HepG2 (cell line): ENCODE measurements around the gene TRIM10. TPM values are rescaled to one million over a fixed set of nuclear protein-coding genes. Genes with fewer than 3 reads are reported as not detected.
A peak's percentile ranks its signal among the peaks of the same experiment; 100 is the strongest.

Source experiments
- ATAC-seq: fragments of 200-7000 bp; cut with Tn5 transposase; 3 replicates; pipeline ENCODE4 v1.9.1; 2020; ENCODE audit warnings: mild to moderate bottlenecking, moderate library complexity
- BruUV-seq: library from RNA; stranded (reverse); fragments of 400-500 nt; replicated peaks from 2 replicates; lab custom pipeline; 2021; lab: Mats Ljungman, UMichigan
- CTCF ChIA-PET: fragments of 300-600 bp; formaldehyde crosslinking; extraction: SDS; loops from one replicate; lab custom pipeline; 2021; ENCODE audit warnings: low total read pairs, inconsistent platforms, low intra/inter-chr PET ratio; lab: Yijun Ruan, JAX
- POLR2A ChIA-PET: fragments of 350-600 bp; sonication (Branson Sonifier 250); formaldehyde crosslinking; loops from one replicate; lab custom pipeline; 2020; ENCODE audit warnings: antibody characterized with exemption, inconsistent platforms; lab: Yijun Ruan, JAX
- DNase-seq: peaks from one replicate; pipeline ENCODE4 v3.0.0-alpha.2; 2015; ENCODE audit warnings: low spot score
- FAIRE-seq: peaks from 3 replicates; lab custom pipeline; 2011; peaks lifted over from hg19 to GRCh38; lab: Jason Lieb, UNC
- H2AFZ ChIP-seq: one replicate; pipeline ENCODE4 v1.6.1; 2011; ENCODE audit warnings: low read length, inconsistent platforms
- H3K27ac ChIP-seq: fragments of 300-600 bp; 3 replicates; pipeline ENCODE4 v1.8.0; 2011; ENCODE audit warnings: mixed run types, mild to moderate bottlenecking, mixed read lengths, low read length, inconsistent platforms; ENCODE audit not compliant: insufficient read depth; ENCODE audit errors: extremely low read length
- H3K27me3 ChIP-seq, 2 experiments: fragments of 200-600 bp in 1 of 2; 2 replicates in 1 of 2; 3 replicates in 1 of 2; pipeline versions ENCODE4 v1.6.0 to v1.8.0; 2011; ENCODE audit warnings: low read length in 2 of 2, mild to moderate bottlenecking in 2 of 2, moderate library complexity in 2 of 2, inconsistent platforms in 1 of 2; ENCODE audit not compliant: insufficient read depth in 2 of 2, control insufficient read depth in 1 of 2
- H3K36me3 ChIP-seq, 2 experiments: fragments of 200-600 bp in 1 of 2; replicated peaks in 1 of 2; 2 replicates in 1 of 2; 3 replicates in 1 of 2; pipeline versions ENCODE4 v1.5.1 to v1.8.0; 2011; ENCODE audit warnings: low read length in 2 of 2, inconsistent platforms in 1 of 2; ENCODE audit not compliant: insufficient read depth in 2 of 2, control insufficient read depth in 1 of 2
- H3K4me1 ChIP-seq: 2 replicates; pipeline ENCODE4 v1.5.1; 2012; ENCODE audit warnings: low read length, inconsistent platforms; ENCODE audit not compliant: insufficient read depth
- H3K4me2 ChIP-seq: 2 replicates; pipeline ENCODE4 v1.6.0; 2011; ENCODE audit warnings: low read depth, low read length, inconsistent platforms
- H3K4me3 ChIP-seq, 3 experiments: fragments of 200-600 bp in 1 of 3; sonication (generic), shearing (Covaris generic) in 1 of 3; replicated peaks in 1 of 3; 2 replicates each; pipeline ENCODE4 v1.5.1; 2011 to 2016; ENCODE audit warnings: low read length in 3 of 3, inconsistent platforms in 2 of 3, low read depth in 2 of 3, mild to moderate bottlenecking in 2 of 3, control low read depth in 1 of 3, mixed read lengths in 1 of 3; ENCODE audit not compliant: insufficient read depth in 1 of 3
- H3K79me2 ChIP-seq: one replicate; pipeline ENCODE4 v1.6.1; 2011; ENCODE audit warnings: low read length, inconsistent platforms; ENCODE audit not compliant: insufficient read depth
- H3K9ac ChIP-seq: 2 replicates; pipeline ENCODE4 v1.6.0; 2011; ENCODE audit warnings: mild to moderate bottlenecking, low read depth, low read length, inconsistent platforms; ENCODE audit not compliant: insufficient read depth
- H3K9me3 ChIP-seq: 2 replicates; pipeline ENCODE4 v1.5.1; 2012; ENCODE audit warnings: mild to moderate bottlenecking, low read length
- H4K20me1 ChIP-seq: 2 replicates; pipeline ENCODE4 v1.6.0; 2011; ENCODE audit warnings: inconsistent platforms, mild to moderate bottlenecking, low read length, moderate library complexity; ENCODE audit not compliant: insufficient read depth
- ARID5B ChIP-seq: IDR thresholded peaks from 2 replicates; pipeline ENCODE4 v1.4.0; 2020; ENCODE audit warnings: mild to moderate bottlenecking, missing genetic modification reagents
- DPF2 ChIP-seq: sonication (generic); formaldehyde crosslinking; IDR thresholded peaks from 2 replicates; pipeline ENCODE4 v1.4.0; 2020; ENCODE audit warnings: mild to moderate bottlenecking, low read depth, missing genetic modification reagents, borderline replicate concordance
- ELF1 ChIP-seq: sonication (generic); formaldehyde crosslinking; IDR thresholded peaks from 2 replicates; pipeline ENCODE4 v1.4.0; 2020; ENCODE audit warnings: missing genetic modification reagents
- ETV5 ChIP-seq: IDR thresholded peaks from 2 replicates; pipeline ENCODE4 v1.6.1; 2018; ENCODE audit warnings: missing biosample characterization, missing genetic modification reagents, inconsistent platforms, borderline replicate concordance
- FOXA1 ChIP-seq, 2 experiments: fragments of 450-650 bp in 1 of 2; sonication (generic) in 1 of 2; formaldehyde crosslinking in 1 of 2; IDR thresholded peaks; 2 replicates each; pipeline versions ENCODE4 v1.4.0 to v1.6.1; 2016 to 2020; ENCODE audit warnings: missing genetic modification reagents in 1 of 2
- HMG20A ChIP-seq: IDR thresholded peaks from 2 replicates; pipeline ENCODE4 v1.6.1; 2016; ENCODE audit warnings: borderline replicate concordance
- HMG20B ChIP-seq: conservative IDR thresholded peaks from 2 replicates; pipeline ENCODE4 v1.6.1; 2016; ENCODE audit warnings: missing genetic modification reagents, missing compliant biosample characterization
- MBD4 ChIP-seq: IDR thresholded peaks from 2 replicates; pipeline ENCODE4 v1.6.1; 2012; ENCODE audit warnings: low read length, inconsistent platforms, borderline replicate concordance
- NR2F2 ChIP-seq: IDR thresholded peaks from 2 replicates; pipeline ENCODE4 v1.6.1; 2012; ENCODE audit warnings: low read depth, inconsistent platforms, borderline replicate concordance
- RFX3 ChIP-seq: IDR thresholded peaks from 2 replicates; pipeline ENCODE4 v1.6.1; 2016; ENCODE audit warnings: missing biosample characterization, missing genetic modification reagents
- SALL1 ChIP-seq: sonication (generic); formaldehyde crosslinking; IDR thresholded peaks from 2 replicates; pipeline ENCODE4 v1.8.0; 2022; ENCODE audit warnings: mild to moderate bottlenecking, missing genetic modification reagents
- SMAD3 ChIP-seq: sonication (generic); formaldehyde crosslinking; IDR thresholded peaks from 2 replicates; pipeline ENCODE4 v1.4.0; 2020; ENCODE audit warnings: missing genetic modification reagents
- SOX13 ChIP-seq, 3 experiments: fragments of 450-650 bp in 1 of 3; sonication (generic) in 1 of 3; formaldehyde crosslinking in 1 of 3; IDR thresholded peaks in 2 of 3; conservative IDR thresholded peaks in 1 of 3; 2 replicates each; pipeline versions ENCODE4 v1.5.0 to v1.6.1; 2016 to 2020; ENCODE audit warnings: antibody characterized with exemption in 1 of 3, mild to moderate bottlenecking in 1 of 3, missing compliant biosample characterization in 1 of 3, missing genetic modification reagents in 1 of 3, moderate library complexity in 1 of 3
- SYNCRIP ChIP-seq: fragments of 200-400 bp; formaldehyde crosslinking; IDR thresholded peaks from 2 replicates; pipeline ENCODE4 v1.6.1; 2018; ENCODE audit warnings: mild to moderate bottlenecking, low read depth, low read length; ENCODE audit not compliant: insufficient read depth
- THRA ChIP-seq: sonication (generic); formaldehyde crosslinking; IDR thresholded peaks from 2 replicates; pipeline ENCODE4 v1.4.0; 2020; ENCODE audit warnings: missing genetic modification reagents, borderline replicate concordance
- ZEB1 ChIP-seq: IDR thresholded peaks from 2 replicates; pipeline ENCODE4 v1.6.1; 2012; ENCODE audit warnings: mild to moderate bottlenecking, low read depth, inconsistent platforms; ENCODE audit not compliant: insufficient replicate concordance
- ZFP91 ChIP-seq: sonication (generic); formaldehyde crosslinking; IDR thresholded peaks from 2 replicates; pipeline ENCODE4 v1.9.0; 2022; ENCODE audit warnings: missing genetic modification reagents, mild to moderate bottlenecking, borderline replicate concordance
- WGBS: methylation state at CpG from one replicate; pipeline ENCODE4 v1.1.6; 2017; ENCODE audit warnings: low lambda C conversion rate; 5-methylcytosine and 5-hydroxymethylcytosine counted together
- in situ Hi-C: cut with HindIII; loops from 2 replicates; pipeline ENCODE4 v1.10.0; 2017; ENCODE audit warnings: low pct_unique_long_range_greater_than_20kb; ENCODE audit not compliant: extremely low pct_ligation_motif_present
- intact Hi-C: fragments of 100-400 bp; cut with micrococcal nuclease; formaldehyde crosslinking; loops from one replicate; pipeline ENCODE4 v1.10.0; 2022; ENCODE audit not compliant: unreplicated experiment
- polyA plus RNA-seq, 8 experiments: library from polyadenylated mRNA; depleted of rRNA in 3 of 8; stranded (reverse) in 7 of 8; unstranded in 1 of 8; fragments of >200 nt; fragmentation: Illumina TruSeq in 4 of 8; extraction: Trizol in 4 of 8; gene quantifications; 2 replicates each; pipeline versions ENCODE4 v1.2.1 to v1.2.3, GENCODE V29; 2011 to 2016; ENCODE audit warnings: low read depth in 4 of 8, missing spikeins in 1 of 8, mixed read lengths in 1 of 8; ENCODE audit not compliant: insufficient read depth in 1 of 8
- total RNA-seq, 5 experiments: library from RNA; depleted of rRNA; stranded (reverse); fragments of >200 nt; fragmentation: Illumina TruSeq; extraction: Trizol; gene quantifications; 2 replicates each; pipeline ENCODE4 v1.2.3, GENCODE V29; 2016; ENCODE audit warnings: low read depth in 1 of 5

TRIM10 gene
- total and polyA plus RNA-seq, 2 of the 13 experiments (the other 11 are each of a cell fraction or from before 2014, with no cell fraction given): 4.1 to 6.8 TPM

- Histone ChIP-seq H3K4me2 (peak within 1 kb of the TSS; percentile 38), H3K9ac (no peak within 1 kb of the TSS), H3K36me3 (no peaks in the 10 kb centered on the region), H3K4me3 (peak within 1 kb of the TSS in 1 of 3 experiments; percentile 7; a peak in 2 of 6 replicates), H2AFZ (no peak within 1 kb of the TSS), H3K27ac (peak within 1 kb of the TSS; percentile 72), H3K79me2 (no peaks in the 10 kb centered on the region), H4K20me1 (no peaks in the 10 kb centered on the region), H3K9me3 (no peaks in the 10 kb centered on the region), H3K27me3 (no peaks in the 10 kb centered on the region), H3K4me1 (peaks cover 82% of the 10 kb centered on the region)
- FAIRE-seq: no peak
- peak; percentile 55 for DNase-seq
- ATAC-seq: no peak
- POLR2A ChIA-PET: interaction anchor here (0.8 to 4.7 kb wide), 5 partner anchors 19 to 69 kb away, joined by 3 to 23 read pairs (median 3); partner anchors contain the start of genes PPP1R11 and TRIM15
- CTCF ChIA-PET: interaction anchor here (1.5 kb wide), 1 partner anchor 32 kb away, joined by 4 read pairs; no protein-coding TSS in a partner anchor
- in situ Hi-C loops: no loop called here
- intact Hi-C loops: loop anchor here (2.0 kb wide), 1 partner anchor 69 kb away; the partner anchor contains the start of gene PPP1R11
- BruUV-seq: no TSS peak
- 22% methylated on average over 4 of the region's 4 CpGs for WGBS
- TF ChIP-seq SALL1 (peak; percentile 58), HMG20A (CRISPR knock-in tag) (peak; percentile 70; the same call in 1 of the 2 replicates), NR2F2 (0 out of 2 replicates have a peak, but pooled peaks have one; percentile 12), THRA (peak; percentile 59; the same call in 1 of the 2 replicates), ARID5B (peak; percentile 78), ELF1 (CRISPR knock-in tag) (0 out of 2 replicates have a peak, but pooled peaks have one; percentile 31), SOX13 (IDR thresholded peaks at IDR 0.05) (no peak), SOX13 (CRISPR knock-in tag; conservative IDR thresholded peaks at IDR 0.05 in 1 of 2, IDR thresholded peaks at IDR 0.05 in 1 of 2) (peak in 1 of 2 experiments; percentile 49; a peak in 1 of 4 replicates), SYNCRIP (no peak), FOXA1 (IDR thresholded peaks at IDR 0.05) (no peak), FOXA1 (CRISPR knock-in tag; IDR thresholded peaks at IDR 0.05) (peak; percentile 71), RFX3 (0 out of 2 replicates have a peak, but pooled peaks have one; percentile 13), HMG20B (CRISPR knock-in tag) (0 out of 2 replicates have a peak, but pooled peaks have one; percentile 22), DPF2 (CRISPR knock-in tag) (0 out of 2 replicates have a peak, but pooled peaks have one; percentile 27), SMAD3 (CRISPR knock-in tag) (peak; percentile 17; the same call in 1 of the 2 replicates), ETV5 (CRISPR knock-in tag) (peak; percentile 47; the same call in 1 of the 2 replicates), MBD4 (no peak), ZFP91 (no peak), ZEB1 (peak; percentile 47)
These were observed 25.3 kb downstream of the TRIM10 start, which contains the start of gene TRIM40 for GRCh38 chr6:30135757-30136156. TRIM40 (plus strand) TSS chr6:30136140; CDS start chr6:30137037, 897 bp downstream.
